GM12878 (cell line): ENCODE results near the gene FAM184B. TPM values are rescaled to one million over a fixed set of nuclear protein-coding genes. Genes with fewer than 3 reads are reported as not detected.

Source experiments
- ATAC-seq: fragments of 200-7000 bp; cut with Tn5 transposase; 3 replicates; pipeline ENCODE4 v1.9.1; 2020; ENCODE audit warnings: mild to moderate bottlenecking, moderate library complexity
- BruUV-seq: library from RNA; stranded (reverse); fragments of 400-500 nt; replicated peaks from 2 replicates; lab custom pipeline; 2021; lab: Mats Ljungman, UMichigan
- CTCF ChIA-PET: fragments of 300-600 bp; sonication (Branson Sonifier 250); formaldehyde crosslinking; extraction: SDS; loops from one replicate; lab custom pipeline; 2021; ENCODE audit warnings: inconsistent platforms; lab: Yijun Ruan, JAX
- POLR2A ChIA-PET: fragments of 350-600 bp; formaldehyde crosslinking; extraction: SDS; loops from one replicate; lab custom pipeline; 2021; ENCODE audit warnings: inconsistent platforms; lab: Charles Lee
- RAD21 ChIA-PET: fragments of 300-600 bp; sonication (Branson Sonifier 250); formaldehyde crosslinking; loops from one replicate; lab custom pipeline; 2023; ENCODE audit warnings: antibody characterized with exemption; ENCODE audit not compliant: unreplicated experiment; lab: Charles Lee
- SMC1A ChIA-PET: fragments of 300-600 bp; sonication (Branson Sonifier 250); formaldehyde crosslinking; loops from one replicate; lab custom pipeline; 2023; ENCODE audit not compliant: unreplicated experiment, uncharacterized antibody; lab: Charles Lee
- DNase-seq: peaks from one replicate; pipeline ENCODE4 v3.0.0-alpha.2; 2011; ENCODE audit warnings: low read depth, low spot score
- FAIRE-seq: peaks from 3 replicates; lab custom pipeline; 2011; peaks lifted over from hg19 to GRCh38; lab: Jason Lieb, UNC
- H2AFZ ChIP-seq: 2 replicates; pipeline ENCODE4 v1.6.0; 2011; ENCODE audit warnings: low read depth, low read length, control low read depth; ENCODE audit not compliant: control insufficient read depth
- H3K27ac ChIP-seq: 2 replicates; pipeline ENCODE4 v1.5.1; 2011; ENCODE audit warnings: control low read depth; ENCODE audit not compliant: control insufficient read depth, insufficient read depth
- H3K27me3 ChIP-seq, 2 experiments: replicated peaks in 1 of 2; 2 replicates each; pipeline versions ENCODE4 v1.6.0 to v1.6.1; 2011; ENCODE audit warnings: low read length in 1 of 2; ENCODE audit not compliant: control insufficient read depth in 2 of 2, insufficient read depth in 2 of 2
- H3K36me3 ChIP-seq, 2 experiments: 2 replicates each; pipeline ENCODE4 v1.5.1; 2011; ENCODE audit warnings: low read length in 1 of 2; ENCODE audit not compliant: control insufficient read depth in 2 of 2, insufficient read depth in 2 of 2
- H3K4me1 ChIP-seq: 2 replicates; pipeline ENCODE4 v1.6.1; 2011; ENCODE audit warnings: mild to moderate bottlenecking, low read length, moderate library complexity, mixed read lengths; ENCODE audit not compliant: control insufficient read depth, insufficient read depth
- H3K4me2 ChIP-seq: 2 replicates; pipeline ENCODE4 v1.6.0; 2011; ENCODE audit warnings: control low read depth; ENCODE audit not compliant: control insufficient read depth, insufficient read depth
- H3K4me3 ChIP-seq: fragments of 200-600 bp; sonication (generic); 2 replicates; pipeline ENCODE4 v1.5.1; 2016
- H3K79me2 ChIP-seq: 2 replicates; pipeline ENCODE4 v1.6.0; 2011; ENCODE audit warnings: low read length; ENCODE audit not compliant: control insufficient read depth, insufficient read depth
- H3K9ac ChIP-seq: 2 replicates; pipeline ENCODE4 v1.8.0; 2011; ENCODE audit warnings: low read length, control low read depth, mixed read lengths; ENCODE audit not compliant: control insufficient read depth, insufficient read depth
- H3K9me3 ChIP-seq: replicated peaks from 3 replicates; pipeline ENCODE4 v1.5.1; 2011; ENCODE audit warnings: mild to moderate bottlenecking, low read length; ENCODE audit not compliant: control insufficient read depth, insufficient read depth
- H4K20me1 ChIP-seq: 2 replicates; pipeline ENCODE4 v1.6.0; 2011; ENCODE audit not compliant: control insufficient read depth, insufficient read depth
- ASH2L ChIP-seq: fragments of 300-600, 200-600 bp; sonication (generic); IDR thresholded peaks from 2 replicates; pipeline ENCODE4 v1.6.1; 2017; ENCODE audit warnings: low read depth, mild to moderate bottlenecking, borderline replicate concordance
- IKZF1 ChIP-seq: fragments of 450-650 bp; conservative IDR thresholded peaks from 2 replicates; pipeline ENCODE4 v1.6.1; 2017; ENCODE audit warnings: antibody characterized with exemption, mild to moderate bottlenecking
- KLF5 ChIP-seq: fragments of 450-650 bp; IDR thresholded peaks from 2 replicates; pipeline ENCODE4 v1.6.1; 2014; ENCODE audit warnings: mild to moderate bottlenecking; ENCODE audit not compliant: partially characterized antibody
- MYB ChIP-seq: fragments of 150-350 bp; IDR thresholded peaks from 2 replicates; pipeline ENCODE4 v1.6.1; 2014; ENCODE audit warnings: mild to moderate bottlenecking, low read depth, low read length, borderline replicate concordance
- NFXL1 ChIP-seq: fragments of 450-650 bp; IDR thresholded peaks from 2 replicates; pipeline ENCODE4 v1.6.1; 2017; ENCODE audit warnings: antibody characterized with exemption, mild to moderate bottlenecking, borderline replicate concordance
- NKRF ChIP-seq: fragments of 450-650 bp; conservative IDR thresholded peaks from 2 replicates; pipeline ENCODE4 v1.6.1; 2017; ENCODE audit warnings: mild to moderate bottlenecking, moderate library complexity
- NR2C1 ChIP-seq: fragments of 450-650 bp; IDR thresholded peaks from 2 replicates; pipeline ENCODE4 v1.6.1; 2017; ENCODE audit warnings: antibody characterized with exemption, mild to moderate bottlenecking, moderate library complexity
- NR2F1 ChIP-seq: fragments of 450-650 bp; conservative IDR thresholded peaks from 2 replicates; pipeline ENCODE4 v1.6.1; 2017; ENCODE audit warnings: mild to moderate bottlenecking
- POLR2AphosphoS5 ChIP-seq: IDR thresholded peaks from 2 replicates; pipeline ENCODE4 v1.6.1; 2011; ENCODE audit warnings: mild to moderate bottlenecking, low read length, inconsistent platforms
- TCF3 ChIP-seq: IDR thresholded peaks from 2 replicates; pipeline ENCODE4 v1.6.1; 2012; ENCODE audit warnings: low read depth, mild to moderate bottlenecking, low read length, borderline replicate concordance; ENCODE audit not compliant: insufficient read depth
- ZBED1 ChIP-seq: IDR thresholded peaks from 2 replicates; pipeline ENCODE4 v1.6.1; 2016; ENCODE audit warnings: borderline replicate concordance
- ZNF24 ChIP-seq: fragments of 450-650 bp; IDR thresholded peaks from 2 replicates; pipeline ENCODE4 v1.6.1; 2017; ENCODE audit warnings: antibody characterized with exemption, mild to moderate bottlenecking
- ZNF687 ChIP-seq: fragments of 450-650 bp; IDR thresholded peaks from 2 replicates; pipeline ENCODE4 v1.6.1; 2017; ENCODE audit warnings: mild to moderate bottlenecking, moderate library complexity
- WGBS: methylation state at CpG from one replicate; pipeline ENCODE4 v1.1.6; 2016; ENCODE audit warnings: low lambda C conversion rate; ENCODE audit not compliant: insufficient replicate concordance, insufficient coverage; ENCODE audit errors: missing lambda C conversion rate; 5-methylcytosine and 5-hydroxymethylcytosine counted together
- in situ Hi-C: fragments of 300-500 bp; cut with MboI; formaldehyde crosslinking; loops from 9 replicates; pipeline ENCODE4 v1.14.3; 2018; ENCODE audit warnings: mixed read lengths
- intact Hi-C: fragments of 100-400 bp; cut with micrococcal nuclease; formaldehyde crosslinking; loops from one replicate; pipeline ENCODE4 v1.14.2; 2022; ENCODE audit not compliant: unreplicated experiment
- polyA plus RNA-seq, 11 experiments: library from polyadenylated mRNA; depleted of rRNA in 4 of 11; unstranded in 6 of 11; stranded (reverse) in 5 of 11; fragments of >200 nt; fragmentation: Nextera tagmentation in 4 of 11; fragmentation: Illumina TruSeq in 1 of 11; extraction: Ambion mirVana in 4 of 11; extraction: Trizol in 1 of 11; gene quantifications; 1 replicate in 1 of 11; 2 replicates in 10 of 11; pipeline versions ENCODE4 v1.2.1 to v1.2.3, GENCODE V29; 2011 to 2016; ENCODE audit warnings: inconsistent platforms in 2 of 11, missing spikeins in 2 of 11, low read depth in 1 of 11
- total RNA-seq, 4 experiments: library from RNA; depleted of rRNA in 3 of 4; stranded (reverse); fragments of >200 nt in 3 of 4; fragmentation: Illumina TruSeq in 1 of 4; extraction: Trizol in 1 of 4; gene quantifications; 2 replicates each; pipeline versions ENCODE4 v1.2.1 to v1.2.3, GENCODE V29; 2013 to 2021
- TF ChIP-seq, protein P1 (sequence below): IDR thresholded peaks from 2 replicates; pipeline ENCODE4 v1.6.1; 2012; ENCODE audit warnings: mild to moderate bottlenecking, low read depth, low read length

The FAM184B gene
- total and polyA plus RNA-seq, 10 of the 15 experiments (the other 5 are each of a cell fraction or from before 2014, with no cell fraction given) = under 0.01 TPM; not detected in 9

DNA sequence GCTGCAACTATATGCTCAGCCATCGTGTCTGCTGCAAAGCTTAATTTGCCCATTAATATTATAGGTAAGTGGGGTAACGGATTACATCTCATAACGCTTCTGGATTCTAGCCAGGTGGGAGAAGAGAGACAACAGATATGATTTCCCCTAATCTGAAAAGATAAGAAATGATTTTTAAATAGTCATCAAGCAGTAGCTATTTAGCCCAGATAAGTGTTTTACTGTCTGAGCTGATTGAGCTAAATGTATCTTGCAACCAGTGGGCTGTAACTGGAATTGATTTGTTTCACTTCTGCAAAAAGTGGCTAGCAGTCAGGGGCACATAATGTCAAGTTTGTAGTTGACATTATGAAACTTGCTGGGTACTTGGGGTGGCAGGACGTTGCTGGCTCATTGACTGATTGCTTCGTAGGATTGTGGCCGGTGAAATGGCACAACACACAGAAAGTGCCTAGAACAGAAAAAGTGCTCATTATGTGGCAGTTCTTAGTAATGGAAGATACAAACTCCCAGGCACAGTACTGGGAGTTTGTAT lies 185.9 kb downstream of the FAM184B start:
- ChIA-PET CTCF (interaction anchor here (0.8 to 1.5 kb wide), 8 partner anchors 17 to 222 kb away, joined by 3 to 7 read pairs (median 4); partner anchors contain the start of gene DCAF16), RAD21 (interaction anchor here (1.0 to 1.4 kb wide), 5 partner anchors 14 to 47 kb away, joined by 3 to 6 read pairs (median 5); partner anchors contain the start of genes LAP3 and MED28), SMC1A (interaction anchor here (0.6 to 1.5 kb wide), 8 partner anchors 11 to 205 kb away, joined by 3 to 8 read pairs (median 4); partner anchors contain the start of genes LAP3 and MED28), POLR2A (interaction anchor here (0.7 to 1.6 kb wide), 5 partner anchors 17 to 214 kb away, joined by 3 to 9 read pairs (median 3); partner anchors contain the start of gene LAP3)
- Histone ChIP-seq H3K9me3 (no peaks in the 10 kb centered on the region), H3K27me3 (no peaks in the 10 kb centered on the region), H3K9ac (no peak overlapping the region), H2AFZ (no peak overlapping the region), H3K4me2 (peak overlapping the region; percentile 13; the same call in 1 of the 2 replicates), H3K36me3 (peaks cover 11 to 56% of the 10 kb centered on the region in 2 experiments), H3K79me2 (peaks cover 20% of the 10 kb centered on the region), H3K4me3 (no peak overlapping the region), H3K27ac (0 out of 2 replicates have a peak overlapping the region, but pooled peaks have one; percentile 27), H3K4me1 (peaks cover 31% of the 10 kb centered on the region), H4K20me1 (peaks cover 13% of the 10 kb centered on the region; the same call in 1 of the 2 replicates)
- intact Hi-C loops (no loop called here), in situ Hi-C loops (no loop called here)
- whole genome bisulfite sequencing = under 1% methylated on average over 6 of the region's 6 CpGs
- no TSS peak for BruUV-seq
- FAIRE-seq (no peak), ATAC-seq (peak; percentile 90), DNase-seq (peak; percentile 67)
- no peak for TF ChIP-seq KLF5
- TF ChIP-seq MYB = no peak
- peak; percentile 68; the same call in 1 of the 2 replicates for TF ChIP-seq ZNF687
- no peak for TF ChIP-seq NKRF
- no peak for TF ChIP-seq TCF3
- peak; percentile 58; the same call in 1 of the 2 replicates for TF ChIP-seq IKZF1
- TF ChIP-seq, protein P1, sequence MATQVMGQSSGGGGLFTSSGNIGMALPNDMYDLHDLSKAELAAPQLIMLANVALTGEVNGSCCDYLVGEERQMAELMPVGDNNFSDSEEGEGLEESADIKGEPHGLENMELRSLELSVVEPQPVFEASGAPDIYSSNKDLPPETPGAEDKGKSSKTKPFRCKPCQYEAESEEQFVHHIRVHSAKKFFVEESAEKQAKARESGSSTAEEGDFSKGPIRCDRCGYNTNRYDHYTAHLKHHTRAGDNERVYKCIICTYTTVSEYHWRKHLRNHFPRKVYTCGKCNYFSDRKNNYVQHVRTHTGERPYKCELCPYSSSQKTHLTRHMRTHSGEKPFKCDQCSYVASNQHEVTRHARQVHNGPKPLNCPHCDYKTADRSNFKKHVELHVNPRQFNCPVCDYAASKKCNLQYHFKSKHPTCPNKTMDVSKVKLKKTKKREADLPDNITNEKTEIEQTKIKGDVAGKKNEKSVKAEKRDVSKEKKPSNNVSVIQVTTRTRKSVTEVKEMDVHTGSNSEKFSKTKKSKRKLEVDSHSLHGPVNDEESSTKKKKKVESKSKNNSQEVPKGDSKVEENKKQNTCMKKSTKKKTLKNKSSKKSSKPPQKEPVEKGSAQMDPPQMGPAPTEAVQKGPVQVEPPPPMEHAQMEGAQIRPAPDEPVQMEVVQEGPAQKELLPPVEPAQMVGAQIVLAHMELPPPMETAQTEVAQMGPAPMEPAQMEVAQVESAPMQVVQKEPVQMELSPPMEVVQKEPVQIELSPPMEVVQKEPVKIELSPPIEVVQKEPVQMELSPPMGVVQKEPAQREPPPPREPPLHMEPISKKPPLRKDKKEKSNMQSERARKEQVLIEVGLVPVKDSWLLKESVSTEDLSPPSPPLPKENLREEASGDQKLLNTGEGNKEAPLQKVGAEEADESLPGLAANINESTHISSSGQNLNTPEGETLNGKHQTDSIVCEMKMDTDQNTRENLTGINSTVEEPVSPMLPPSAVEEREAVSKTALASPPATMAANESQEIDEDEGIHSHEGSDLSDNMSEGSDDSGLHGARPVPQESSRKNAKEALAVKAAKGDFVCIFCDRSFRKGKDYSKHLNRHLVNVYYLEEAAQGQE = no peak
- peak; percentile 61 for TF ChIP-seq NR2F1
- TF ChIP-seq ASH2L = no peak
- TF ChIP-seq ZBED1 = no peak
- TF ChIP-seq POLR2AphosphoS5 = peak; percentile 47; the same call in 1 of the 2 replicates
- TF ChIP-seq NR2C1 = no peak
- TF ChIP-seq NFXL1 = no peak
- TF ChIP-seq ZNF24 = peak; percentile 64; the same call in 1 of the 2 replicates
